GM21515 (cell line): ENCODE data around the gene MYOZ1.

Experiments
- ATAC-seq: cut with Tn5 transposase; IDR thresholded peaks from one replicate; pipeline ENCODE4 v1.9.1; 2021; ENCODE audit not compliant: unreplicated experiment

Gene MYOZ1

DNA sequence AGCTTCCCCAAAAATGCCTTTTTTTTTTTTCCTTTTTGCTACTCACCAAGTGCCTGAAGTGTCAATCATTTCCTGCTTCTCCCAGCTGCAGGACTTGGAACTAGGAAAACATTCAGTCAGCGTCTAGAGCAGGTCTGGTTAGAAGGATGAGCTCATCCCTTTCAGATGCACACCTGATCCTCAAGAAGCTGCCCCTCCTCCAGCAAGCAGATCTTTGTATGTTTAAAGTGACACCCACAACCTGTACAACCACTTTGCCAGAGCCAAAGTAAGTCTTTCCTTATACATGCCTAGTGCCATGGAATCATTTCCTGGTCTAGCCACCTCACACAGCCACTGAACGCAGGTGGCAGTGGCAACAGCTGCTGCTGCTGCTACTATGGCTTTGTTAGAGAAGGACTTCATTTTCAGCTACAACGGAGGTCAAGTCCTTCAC lies 39.8 kb downstream of the MYOZ1 start:
- no peak for ATAC-seq

DNA sequence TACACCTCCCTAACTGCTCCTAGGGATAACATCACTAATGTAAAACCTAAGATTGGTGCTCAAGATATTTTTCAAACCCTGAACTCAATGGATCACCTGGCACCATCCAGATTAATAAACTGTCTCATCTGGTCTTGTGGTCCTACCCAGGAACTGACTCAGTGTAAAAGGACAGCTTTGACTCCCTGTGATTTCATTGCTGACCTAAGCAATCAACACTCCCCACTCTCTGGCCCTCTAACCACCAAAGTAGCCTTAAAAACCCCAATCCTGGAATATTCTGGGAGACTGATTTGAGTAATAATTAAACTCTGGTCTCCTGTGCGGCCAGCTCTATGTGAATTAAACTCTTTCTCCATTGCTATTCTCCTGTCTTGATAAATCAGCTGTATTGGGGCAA lies 43.9 kb downstream of the MYOZ1 start:
- no peak for ATAC-seq

DNA sequence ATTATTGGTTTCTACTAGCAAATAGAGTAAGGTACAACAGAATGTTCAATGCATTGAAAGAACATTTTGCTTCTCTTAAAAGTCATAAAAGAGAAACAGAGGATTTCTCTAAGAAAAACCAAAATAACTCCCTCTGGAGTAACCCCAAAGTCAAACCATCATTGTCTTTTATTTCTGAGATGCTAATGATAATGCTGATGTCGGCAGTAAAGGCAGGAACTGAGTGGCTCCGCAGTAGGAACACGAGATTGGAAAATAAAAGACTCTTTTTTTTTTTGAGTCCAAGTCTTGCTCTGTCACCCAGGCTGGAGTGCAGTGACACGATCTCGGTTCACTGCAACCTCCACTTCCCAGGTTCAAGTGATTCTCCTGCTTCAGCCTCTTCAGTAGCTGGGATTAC lies 47.5 kb downstream of the MYOZ1 start:
- ATAC-seq, result no peak

DNA sequence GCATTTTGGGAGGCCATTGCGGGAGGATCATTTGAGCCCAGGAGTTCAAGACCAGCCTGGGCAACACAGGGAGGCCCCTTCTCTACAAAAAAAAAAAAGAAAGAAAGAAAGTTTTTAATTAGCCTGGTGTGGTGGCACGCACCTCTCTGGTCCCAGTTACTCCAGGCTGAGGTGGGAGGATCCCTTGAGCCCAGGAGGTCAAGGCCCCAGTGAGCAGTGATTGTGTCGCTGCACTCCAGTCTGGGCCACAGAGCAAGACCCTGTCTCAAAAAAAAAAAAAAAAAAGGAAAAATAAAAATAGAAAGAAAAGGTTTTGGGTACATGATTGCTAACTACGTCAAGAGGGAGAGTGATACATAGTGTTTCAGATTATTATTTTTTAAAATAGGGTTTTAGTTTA lies 48.2 kb downstream of the MYOZ1 start:
- ATAC-seq, result no peak

DNA sequence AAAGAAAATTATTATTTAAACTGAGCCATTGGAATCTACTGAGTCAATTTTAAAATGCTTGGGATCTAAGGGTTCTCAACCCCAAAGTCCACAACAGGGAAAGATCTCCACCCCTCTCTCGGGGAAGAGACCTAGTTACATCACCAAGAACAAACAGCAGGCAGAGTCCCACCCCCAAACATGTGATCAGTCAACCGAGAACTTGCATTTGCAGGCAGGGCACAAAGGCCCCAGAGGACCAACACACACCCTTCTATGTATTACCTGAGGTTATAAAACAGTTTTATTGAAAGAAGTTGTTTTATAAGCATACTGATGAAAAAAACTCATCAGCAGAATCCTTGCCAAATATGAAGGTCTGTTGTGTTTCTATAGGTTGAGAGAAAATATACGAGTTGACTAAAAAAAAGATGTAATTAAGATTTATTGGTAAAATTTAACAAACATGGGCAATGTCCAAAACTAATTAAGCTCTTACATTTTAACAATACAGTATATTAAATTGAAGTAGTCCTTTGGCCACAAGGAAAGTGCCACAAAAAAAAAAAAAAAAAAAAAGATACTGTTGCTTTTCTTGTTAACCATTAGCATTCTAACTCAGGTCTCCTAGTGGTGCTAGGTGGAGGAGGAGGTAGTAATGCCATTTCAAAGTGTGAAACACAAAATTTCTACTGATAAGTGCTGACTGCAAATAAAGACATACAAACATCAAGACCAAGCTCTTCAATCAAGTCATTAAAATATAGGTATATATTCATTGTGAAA lies 49.2 kb downstream of the MYOZ1 start:
- ATAC-seq, result no peak

GRCh38 chr10:73590881-73591799 lies 50.1 kb downstream of the MYOZ1 start, which contains the start of gene USP54:
Gene USP54, minus strand, starts transcription at chr10:73591342. Its CDS starts 15,684 bp downstream, at chr10:73575658.
- ATAC-seq, result no peak

DNA sequence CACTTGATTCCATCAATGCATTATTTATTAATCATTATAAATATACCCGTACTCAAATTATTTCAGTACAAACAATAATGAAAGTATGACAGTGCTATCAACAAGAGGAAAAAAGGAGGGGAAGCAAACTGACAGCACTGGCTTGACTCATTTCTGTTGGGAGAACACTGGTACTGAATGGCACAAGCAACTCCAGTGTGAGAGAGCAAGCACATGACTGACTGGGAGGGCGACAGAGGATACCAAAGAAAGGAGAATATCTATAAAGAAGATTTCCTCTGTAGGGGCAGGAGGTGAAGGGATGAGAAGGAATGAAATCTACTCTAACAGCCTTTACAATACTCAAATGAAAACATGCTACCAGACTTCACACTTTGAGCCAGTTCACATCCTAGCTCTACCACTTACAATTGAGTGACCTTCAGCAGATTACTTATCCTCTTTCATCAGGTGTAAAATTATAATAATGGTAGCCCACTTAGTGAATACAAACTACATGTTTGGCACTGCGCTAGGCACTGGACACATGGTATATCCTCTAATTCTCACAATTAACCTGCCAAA lies 51.6 kb downstream of the MYOZ1 start:
- ATAC-seq, result no peak

DNA sequence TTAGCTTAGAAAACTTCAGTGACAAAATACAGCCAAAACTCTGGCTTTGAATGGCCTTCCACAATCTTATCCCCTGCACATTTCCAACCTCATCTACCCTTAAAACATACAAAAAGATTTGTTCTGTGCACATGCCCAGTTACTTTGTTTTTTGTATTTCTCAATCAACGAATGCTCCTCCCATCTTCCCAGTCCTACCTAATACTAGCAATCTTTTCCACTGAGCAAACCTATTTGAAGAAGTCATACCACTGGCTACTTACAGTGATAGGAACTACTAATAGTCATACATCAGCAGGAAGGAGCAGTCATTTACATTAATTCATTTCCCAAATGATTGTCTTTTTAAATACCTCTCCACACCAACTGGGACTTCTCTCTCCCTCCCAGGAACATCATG lies 52.6 kb downstream of the MYOZ1 start:
- no peak for ATAC-seq

GRCh38 chr10:73586583-73586984 lies 54.7 kb downstream of the MYOZ1 start:
- ATAC-seq, result no peak

GRCh38 chr10:73585327-73585726 lies 55.9 kb downstream of the MYOZ1 start:
- ATAC-seq, result no peak

- ATAC-seq, result no peak
These were observed 56.5 kb downstream of the MYOZ1 start for GRCh38 chr10:73584737-73585136.

- ATAC-seq, result no peak
These were observed 59.4 kb downstream of the MYOZ1 start for GRCh38 chr10:73581918-73582317.
